ENCODE measurements around the gene CDAN1. TPM values are rescaled to one million over a fixed set of nuclear protein-coding genes. Genes with fewer than 3 reads are reported as not detected.
"Not testable (repeated sequence)": the region's sequence is repeated elsewhere in the genome, so short reads cannot be mapped to it uniquely, and the experiment has no call there.

Gene CDAN1
- total RNA-seq, 1 donor from 2014 or later: 20.6 TPM

DNA sequence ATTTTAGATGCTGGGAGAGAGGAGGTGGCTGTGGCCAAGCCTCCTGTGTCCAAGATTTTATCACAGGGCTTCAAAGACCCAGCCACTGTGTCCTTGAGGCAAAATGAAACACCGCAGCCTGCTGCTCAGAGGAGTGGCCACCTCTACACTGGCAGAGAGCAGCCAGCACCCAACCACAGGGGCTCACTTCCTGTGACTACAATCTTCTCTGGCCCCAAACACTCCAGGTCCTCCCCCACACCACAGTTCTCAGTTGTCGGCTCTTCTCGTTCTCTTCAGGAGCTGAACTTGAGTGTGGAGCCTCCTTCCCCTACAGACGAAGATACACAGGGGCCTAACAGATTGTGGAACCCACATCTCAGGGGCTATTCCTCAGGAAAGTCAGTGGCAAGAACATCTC lies 45.6 kb downstream of the CDAN1 start:
- H3K4me1 Mint-ChIP-seq (ENCODE audit: low read depth, unreplicated experiment): no peaks in the 10 kb centered on the region
- no peak overlapping the region for H3K27ac Mint-ChIP-seq (ENCODE audit: unreplicated experiment)
- peaks cover 14% of the 10 kb centered on the region for H3K36me3 Mint-ChIP-seq (ENCODE audit: unreplicated experiment)
- no peak overlapping the region for H3K4me3 Mint-ChIP-seq (ENCODE audit: unreplicated experiment)
- H3K9me3 Mint-ChIP-seq (ENCODE audit: unreplicated experiment): peaks cover 2% of the 10 kb centered on the region
- TF ChIP-seq, protein P1, sequence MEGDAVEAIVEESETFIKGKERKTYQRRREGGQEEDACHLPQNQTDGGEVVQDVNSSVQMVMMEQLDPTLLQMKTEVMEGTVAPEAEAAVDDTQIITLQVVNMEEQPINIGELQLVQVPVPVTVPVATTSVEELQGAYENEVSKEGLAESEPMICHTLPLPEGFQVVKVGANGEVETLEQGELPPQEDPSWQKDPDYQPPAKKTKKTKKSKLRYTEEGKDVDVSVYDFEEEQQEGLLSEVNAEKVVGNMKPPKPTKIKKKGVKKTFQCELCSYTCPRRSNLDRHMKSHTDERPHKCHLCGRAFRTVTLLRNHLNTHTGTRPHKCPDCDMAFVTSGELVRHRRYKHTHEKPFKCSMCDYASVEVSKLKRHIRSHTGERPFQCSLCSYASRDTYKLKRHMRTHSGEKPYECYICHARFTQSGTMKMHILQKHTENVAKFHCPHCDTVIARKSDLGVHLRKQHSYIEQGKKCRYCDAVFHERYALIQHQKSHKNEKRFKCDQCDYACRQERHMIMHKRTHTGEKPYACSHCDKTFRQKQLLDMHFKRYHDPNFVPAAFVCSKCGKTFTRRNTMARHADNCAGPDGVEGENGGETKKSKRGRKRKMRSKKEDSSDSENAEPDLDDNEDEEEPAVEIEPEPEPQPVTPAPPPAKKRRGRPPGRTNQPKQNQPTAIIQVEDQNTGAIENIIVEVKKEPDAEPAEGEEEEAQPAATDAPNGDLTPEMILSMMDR (IDR thresholded peaks at IDR 0.05; ENCODE audit: partially characterized antibody, unreplicated experiment): no peak
- peaks cover 3% of the 10 kb centered on the region for H3K27me3 Mint-ChIP-seq (ENCODE audit: unreplicated experiment)
- DNase-seq: no peak

GRCh38 chr15:42688301-42688700 lies 48.6 kb downstream of the CDAN1 start:
- peaks cover 1% of the 10 kb centered on the region for H3K9me3 Mint-ChIP-seq (ENCODE audit: unreplicated experiment)
- TF ChIP-seq, protein P1 (IDR thresholded peaks at IDR 0.05; ENCODE audit: partially characterized antibody, unreplicated experiment): no peak
- H3K27me3 Mint-ChIP-seq (ENCODE audit: unreplicated experiment): peaks cover 1% of the 10 kb centered on the region
- H3K36me3 Mint-ChIP-seq (ENCODE audit: unreplicated experiment): peaks cover 19% of the 10 kb centered on the region
- H3K4me1 Mint-ChIP-seq (ENCODE audit: low read depth, unreplicated experiment): no peaks in the 10 kb centered on the region
- DNase-seq: no peak
- no peak overlapping the region for H3K4me3 Mint-ChIP-seq (ENCODE audit: unreplicated experiment)
- no peak overlapping the region for H3K27ac Mint-ChIP-seq (ENCODE audit: unreplicated experiment)

DNA sequence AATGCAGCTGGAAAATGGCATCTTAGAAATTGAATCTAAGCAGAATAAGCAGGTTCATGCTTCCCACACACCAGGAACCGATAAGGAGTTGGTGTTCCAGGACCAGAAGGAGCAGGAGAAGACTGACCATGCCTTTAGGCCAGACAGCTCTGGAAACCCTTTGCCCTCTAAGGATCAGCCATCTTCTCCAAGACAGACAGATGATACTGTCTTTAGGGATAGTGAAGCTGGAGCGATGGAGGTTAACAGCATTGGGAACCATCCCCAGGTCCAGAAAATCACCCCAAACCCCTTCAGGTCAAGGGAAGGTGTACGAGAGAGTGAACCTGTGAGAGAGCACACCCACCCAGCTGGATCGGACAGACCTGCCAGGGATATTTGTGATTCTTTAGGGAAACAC lies 49.2 kb downstream of the CDAN1 start:
- no peaks in the 10 kb centered on the region for H3K9me3 Mint-ChIP-seq (ENCODE audit: unreplicated experiment)
- peaks cover 1% of the 10 kb centered on the region for H3K27me3 Mint-ChIP-seq (ENCODE audit: unreplicated experiment)
- H3K4me3 Mint-ChIP-seq (ENCODE audit: unreplicated experiment): no peak overlapping the region
- H3K27ac Mint-ChIP-seq (ENCODE audit: unreplicated experiment): no peak overlapping the region
- H3K4me1 Mint-ChIP-seq (ENCODE audit: low read depth, unreplicated experiment): no peaks in the 10 kb centered on the region
- TF ChIP-seq, protein P1 (IDR thresholded peaks at IDR 0.05; ENCODE audit: partially characterized antibody, unreplicated experiment): no peak
- DNase-seq: no peak
- H3K36me3 Mint-ChIP-seq (ENCODE audit: unreplicated experiment): peaks cover 19% of the 10 kb centered on the region

DNA sequence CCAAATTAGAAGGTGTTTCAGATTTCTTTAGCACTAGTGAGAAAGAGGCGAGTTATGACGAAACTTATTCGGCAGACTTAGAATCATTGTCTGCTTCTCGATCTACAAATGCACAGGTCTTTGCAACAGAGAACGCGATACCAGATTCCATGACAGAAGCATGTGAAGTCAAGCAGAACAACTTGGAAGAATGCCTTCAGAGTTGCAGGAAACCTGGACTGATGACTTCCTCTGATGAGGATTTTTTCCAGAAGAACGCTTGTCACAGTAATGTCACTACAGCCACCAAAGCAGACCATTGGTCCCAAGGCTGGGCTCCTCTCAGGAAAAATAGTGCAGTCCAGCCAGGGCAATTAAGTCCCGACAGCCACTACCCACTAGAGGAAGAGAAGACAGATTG lies 50.6 kb downstream of the CDAN1 start:
- no peak overlapping the region for H3K27ac Mint-ChIP-seq (ENCODE audit: unreplicated experiment)
- no peaks in the 10 kb centered on the region for H3K9me3 Mint-ChIP-seq (ENCODE audit: unreplicated experiment)
- no peak overlapping the region for H3K4me3 Mint-ChIP-seq (ENCODE audit: unreplicated experiment)
- peaks cover 13% of the 10 kb centered on the region for H3K36me3 Mint-ChIP-seq (ENCODE audit: unreplicated experiment)
- TF ChIP-seq, protein P1 (IDR thresholded peaks at IDR 0.05; ENCODE audit: partially characterized antibody, unreplicated experiment): no peak
- H3K27me3 Mint-ChIP-seq (ENCODE audit: unreplicated experiment): peaks cover 3% of the 10 kb centered on the region
- no peaks in the 10 kb centered on the region for H3K4me1 Mint-ChIP-seq (ENCODE audit: low read depth, unreplicated experiment)
- DNase-seq: no peak

GRCh38 chr15:42681119-42681518 lies 55.8 kb downstream of the CDAN1 start:
- H3K9me3 Mint-ChIP-seq (ENCODE audit: unreplicated experiment): peaks cover 2% of the 10 kb centered on the region
- H3K4me1 Mint-ChIP-seq (ENCODE audit: low read depth, unreplicated experiment): peaks cover 3% of the 10 kb centered on the region
- H3K27ac Mint-ChIP-seq (ENCODE audit: unreplicated experiment): no peak overlapping the region
- peaks cover 5% of the 10 kb centered on the region for H3K36me3 Mint-ChIP-seq (ENCODE audit: unreplicated experiment)
- no peak for DNase-seq
- TF ChIP-seq, protein P1 (IDR thresholded peaks at IDR 0.05; ENCODE audit: partially characterized antibody, unreplicated experiment): no peak
- no peak overlapping the region for H3K4me3 Mint-ChIP-seq (ENCODE audit: unreplicated experiment)
- H3K27me3 Mint-ChIP-seq (ENCODE audit: unreplicated experiment): peaks cover 1% of the 10 kb centered on the region

GRCh38 chr15:42680142-42680482 lies 56.8 kb downstream of the CDAN1 start:
- H3K4me3 Mint-ChIP-seq (ENCODE audit: unreplicated experiment); H3K9me3 Mint-ChIP-seq (ENCODE audit: unreplicated experiment); H3K27ac Mint-ChIP-seq (ENCODE audit: unreplicated experiment); DNase-seq; H3K36me3 Mint-ChIP-seq (ENCODE audit: unreplicated experiment); H3K4me1 Mint-ChIP-seq (ENCODE audit: low read depth, unreplicated experiment); H3K27me3 Mint-ChIP-seq (ENCODE audit: unreplicated experiment): not testable (repeated sequence)

Data from glutamatergic neuron (in vitro differentiated cells).